ENCODE measurements around the gene FLNC.

DNA sequence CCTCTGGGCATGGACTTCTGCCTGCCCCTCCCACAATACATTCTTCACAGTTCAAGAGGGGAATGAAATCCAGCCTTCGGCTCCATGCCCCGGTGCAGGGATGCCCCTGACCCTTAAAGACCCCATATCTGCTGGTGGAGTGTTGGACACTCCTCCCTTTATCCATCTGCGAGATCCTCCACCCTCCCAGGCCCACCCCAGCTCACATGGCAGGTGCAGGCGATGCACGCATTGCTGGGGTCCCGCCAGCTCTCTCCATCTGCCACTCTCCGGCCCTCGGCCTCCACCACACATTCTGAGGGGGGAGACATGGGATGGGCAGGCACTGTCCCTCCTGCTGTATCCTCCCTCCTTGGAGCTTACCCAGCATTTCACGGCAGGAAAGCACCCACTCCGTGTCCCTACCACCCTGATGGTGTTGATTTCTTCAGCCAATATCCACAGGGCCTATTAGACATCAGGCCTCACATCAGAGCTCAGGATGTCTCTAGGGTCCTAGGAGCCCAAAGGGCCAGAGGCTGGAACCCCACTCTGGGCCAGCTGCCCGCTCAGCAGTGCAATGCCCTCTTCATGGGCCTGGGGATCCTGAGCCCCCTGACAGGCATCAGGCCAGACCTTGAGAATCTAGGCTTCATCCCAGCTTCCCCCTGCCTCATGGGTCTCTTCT lies 50.7 kb downstream of the FLNC start:
- TF ChIP-seq GATA2 (IDR thresholded peaks at IDR 0.05; ENCODE audit: low read depth, low read length), result no peak
- TF ChIP-seq GATA3 (IDR thresholded peaks at IDR 0.05; ENCODE audit: low read depth, low read length), result no peak
